Stimulated activated naive CD8-positive, alpha-beta T cell treated with anti-CD3 and anti-CD28 coated beads, Interleukin-15, Interleukin-2, amounts not matched to agents 100 ng/mL and 50 ng/mL, for 24 hours (primary cell): ENCODE data around the gene CFC1.
"Not testable (repeated sequence)": the region's sequence is repeated elsewhere in the genome, so short reads cannot be mapped to it uniquely, and the experiment has no call there.

Experiments
- H3K27ac Mint-ChIP-seq: one replicate; pipeline ENCODE4 v1.8.0; 2021; ENCODE audit warnings: mild to moderate bottlenecking, mixed read lengths
- H3K27me3 Mint-ChIP-seq: one replicate; pipeline ENCODE4 v1.8.0; 2021; ENCODE audit warnings: mixed read lengths
- H3K36me3 Mint-ChIP-seq: one replicate; pipeline ENCODE4 v1.8.0; 2021; ENCODE audit warnings: low read depth, mixed read lengths
- H3K4me1 Mint-ChIP-seq: one replicate; pipeline ENCODE4 v1.8.0; 2021; ENCODE audit warnings: low read depth, mixed read lengths
- H3K4me3 Mint-ChIP-seq: one replicate; pipeline ENCODE4 v1.8.0; 2021; ENCODE audit warnings: mild to moderate bottlenecking, mixed read lengths
- H3K9me3 Mint-ChIP-seq: one replicate; pipeline ENCODE4 v1.8.0; 2021; ENCODE audit warnings: mixed read lengths

Gene CFC1

GRCh38 chr2:130592791-130593414 lies 6.5 kb downstream of the CFC1 start:
- not testable (repeated sequence) for H3K4me1 Mint-ChIP-seq, H3K27me3 Mint-ChIP-seq, H3K27ac Mint-ChIP-seq, H3K4me3 Mint-ChIP-seq, H3K9me3 Mint-ChIP-seq, H3K36me3 Mint-ChIP-seq

DNA sequence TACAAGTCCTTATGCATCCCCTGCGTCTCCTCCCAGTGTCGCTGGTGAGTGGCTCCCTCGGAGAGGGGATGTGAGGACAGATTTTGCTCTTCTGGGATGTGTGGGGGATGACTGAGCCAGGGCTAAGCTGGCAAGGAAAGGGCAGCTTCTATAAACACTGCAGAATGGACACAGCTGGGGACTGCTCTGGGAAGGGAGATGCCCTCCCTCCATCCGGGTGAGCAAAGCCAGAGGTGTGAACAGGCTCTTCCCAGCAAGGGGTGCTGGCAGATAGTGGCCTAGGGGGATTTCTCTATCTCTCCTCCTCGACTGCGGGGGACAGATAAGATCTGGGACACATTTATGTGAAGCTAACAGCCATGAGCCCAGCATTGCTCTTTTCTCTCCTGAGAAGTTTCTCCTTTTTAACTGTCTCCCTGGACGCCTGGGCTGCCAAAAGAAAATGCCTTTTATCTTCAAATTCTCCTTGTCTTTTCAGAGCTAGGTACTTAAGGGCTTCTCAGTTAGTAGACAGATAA lies 8.5 kb downstream of the CFC1 start:
- H3K27ac Mint-ChIP-seq, H3K4me1 Mint-ChIP-seq, H3K27me3 Mint-ChIP-seq, H3K4me3 Mint-ChIP-seq, H3K36me3 Mint-ChIP-seq, H3K9me3 Mint-ChIP-seq: not testable (repeated sequence)

DNA sequence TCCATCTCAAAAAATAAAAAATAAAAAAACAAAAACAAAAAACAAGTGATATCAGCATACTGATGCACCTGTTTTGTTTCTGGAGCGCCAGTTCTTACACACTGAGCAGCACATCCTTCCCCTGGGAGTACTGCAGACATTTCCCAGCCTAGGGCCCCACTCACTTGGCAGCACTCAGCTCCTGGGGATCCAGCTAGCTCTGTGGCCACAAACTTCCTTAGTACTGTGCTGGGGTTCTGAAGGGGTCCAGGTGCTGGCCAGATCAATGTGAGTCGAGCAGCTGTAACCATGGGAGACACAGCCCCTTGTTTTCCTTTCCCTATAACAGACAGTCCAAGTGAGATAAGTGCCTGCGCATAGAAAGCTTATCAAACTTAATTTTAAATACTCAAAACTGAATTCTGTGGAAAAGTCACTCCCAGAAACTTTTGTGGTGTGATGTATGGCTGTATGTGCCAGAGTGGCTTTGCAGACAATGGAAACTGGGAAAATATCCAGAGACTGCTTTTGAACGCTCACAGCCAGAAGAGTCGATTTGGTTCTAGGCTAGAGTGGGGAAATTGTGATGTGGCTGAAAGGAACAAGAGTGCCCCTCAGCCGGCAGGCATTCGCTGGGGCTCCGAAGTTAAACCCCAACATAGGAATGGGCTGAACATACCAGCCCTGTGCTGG lies 9.1 kb downstream of the CFC1 start:
- H3K27ac Mint-ChIP-seq, H3K9me3 Mint-ChIP-seq, H3K36me3 Mint-ChIP-seq, H3K4me1 Mint-ChIP-seq, H3K4me3 Mint-ChIP-seq, H3K27me3 Mint-ChIP-seq: not testable (repeated sequence)

- H3K9me3 Mint-ChIP-seq, H3K4me3 Mint-ChIP-seq, H3K36me3 Mint-ChIP-seq, H3K27me3 Mint-ChIP-seq, H3K27ac Mint-ChIP-seq, H3K4me1 Mint-ChIP-seq: not testable (repeated sequence)
These were observed 10.5 kb downstream of the CFC1 start for GRCh38 chr2:130588688-130589458.

DNA sequence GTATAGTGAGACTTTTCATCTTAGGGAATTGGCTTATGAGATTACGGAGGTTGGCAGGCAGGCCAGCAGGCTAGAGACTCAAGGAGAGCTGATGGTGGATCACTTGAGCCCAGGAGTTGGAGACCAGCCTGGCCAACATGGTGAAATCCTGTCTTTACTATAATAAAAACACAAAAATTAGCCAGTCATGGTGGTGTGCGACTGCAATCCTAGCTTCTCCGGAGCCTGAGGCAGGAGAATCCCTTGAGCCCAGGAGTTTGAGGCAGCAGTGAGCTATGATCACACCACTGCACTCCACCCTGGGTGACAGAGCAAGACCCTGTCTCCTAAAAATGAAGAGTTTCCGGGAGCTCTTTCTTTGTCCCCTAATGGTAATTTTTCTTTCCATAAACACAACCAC lies 14.6 kb downstream of the CFC1 start:
- not testable (repeated sequence) for H3K36me3 Mint-ChIP-seq, H3K4me3 Mint-ChIP-seq, H3K4me1 Mint-ChIP-seq, H3K27ac Mint-ChIP-seq, H3K9me3 Mint-ChIP-seq, H3K27me3 Mint-ChIP-seq

GRCh38 chr2:130583582-130583981 lies 15.8 kb downstream of the CFC1 start:
- H3K27ac Mint-ChIP-seq, H3K9me3 Mint-ChIP-seq, H3K27me3 Mint-ChIP-seq, H3K4me1 Mint-ChIP-seq, H3K36me3 Mint-ChIP-seq, H3K4me3 Mint-ChIP-seq: not testable (repeated sequence)

DNA sequence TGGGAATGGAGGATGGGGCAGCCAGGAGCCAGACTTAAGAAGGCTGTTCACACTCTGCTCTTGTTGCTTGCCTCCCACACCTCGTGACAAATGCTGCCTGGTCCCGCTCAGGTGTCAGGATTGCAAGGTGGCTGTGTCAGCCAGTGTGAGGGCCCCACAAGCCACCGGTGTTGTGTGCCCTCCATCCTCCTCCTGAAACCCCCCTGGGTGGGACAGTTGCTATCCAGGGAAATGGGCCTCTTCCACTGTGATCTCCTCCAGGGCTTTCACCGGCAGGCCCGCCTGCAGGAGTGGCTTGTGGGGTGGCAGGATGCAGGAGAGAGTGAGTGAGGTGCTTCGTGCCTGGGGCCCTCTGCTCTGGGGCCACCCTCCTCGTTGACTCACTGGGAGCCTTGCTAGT lies 16.4 kb downstream of the CFC1 start:
- not testable (repeated sequence) for H3K36me3 Mint-ChIP-seq, H3K27ac Mint-ChIP-seq, H3K4me3 Mint-ChIP-seq, H3K4me1 Mint-ChIP-seq, H3K27me3 Mint-ChIP-seq, H3K9me3 Mint-ChIP-seq

GRCh38 chr2:130581491-130581890 lies 17.9 kb downstream of the CFC1 start:
- not testable (repeated sequence) for H3K9me3 Mint-ChIP-seq, H3K4me3 Mint-ChIP-seq, H3K27ac Mint-ChIP-seq, H3K27me3 Mint-ChIP-seq, H3K4me1 Mint-ChIP-seq, H3K36me3 Mint-ChIP-seq

DNA sequence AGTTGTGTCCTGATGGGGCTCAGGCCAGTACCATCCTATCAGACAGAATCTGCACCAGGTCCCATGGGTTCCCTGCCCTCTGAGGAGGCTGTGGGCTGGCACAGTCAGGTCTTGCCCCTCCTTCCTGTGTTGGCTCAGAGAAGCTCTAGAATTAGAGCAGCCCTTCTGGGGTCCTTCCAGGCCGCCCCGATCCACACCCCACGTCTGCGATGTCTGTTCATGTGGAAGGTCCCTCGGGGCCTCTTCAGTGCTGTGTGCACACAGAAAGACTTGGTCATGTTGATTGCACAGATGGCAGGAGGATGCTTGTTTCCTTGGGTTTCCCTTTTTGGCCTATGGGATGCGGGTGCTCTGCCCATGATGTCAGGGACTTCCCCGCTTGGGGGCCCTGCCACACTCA lies 20.3 kb downstream of the CFC1 start:
- not testable (repeated sequence) for H3K4me1 Mint-ChIP-seq, H3K27ac Mint-ChIP-seq, H3K27me3 Mint-ChIP-seq, H3K4me3 Mint-ChIP-seq, H3K36me3 Mint-ChIP-seq, H3K9me3 Mint-ChIP-seq

- not testable (repeated sequence) for H3K27me3 Mint-ChIP-seq, H3K36me3 Mint-ChIP-seq, H3K9me3 Mint-ChIP-seq, H3K27ac Mint-ChIP-seq, H3K4me1 Mint-ChIP-seq, H3K4me3 Mint-ChIP-seq
These were observed 21.8 kb downstream of the CFC1 start for GRCh38 chr2:130577559-130577958.

DNA sequence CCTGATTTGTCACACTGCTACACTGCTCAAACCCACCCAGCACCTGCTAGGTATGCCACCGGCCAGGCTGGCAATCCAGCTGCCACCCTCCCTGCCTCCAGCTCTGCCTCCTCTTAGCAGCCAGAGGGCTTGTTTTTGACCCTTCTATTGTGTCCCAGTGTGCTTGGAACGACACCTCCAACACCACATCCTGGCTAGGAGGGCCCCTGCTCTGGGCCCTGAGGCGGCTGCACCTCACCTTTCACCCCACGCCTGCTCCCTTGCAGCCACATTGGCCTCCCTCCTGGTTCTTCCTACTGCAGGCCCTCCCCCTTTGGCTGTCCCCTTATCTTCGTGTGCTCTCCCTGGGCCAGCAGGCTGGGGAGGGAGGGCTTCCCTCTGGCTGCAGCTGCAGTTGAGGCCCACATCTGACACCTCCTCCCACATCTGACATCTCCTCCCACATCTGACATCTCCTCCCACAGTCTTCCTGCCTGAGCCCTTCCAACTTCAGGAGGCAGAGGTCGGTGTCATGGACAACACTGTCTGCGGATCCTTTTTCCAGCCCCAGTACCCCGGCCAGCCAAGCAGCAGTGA lies 23.1 kb downstream of the CFC1 start:
- H3K9me3 Mint-ChIP-seq, H3K4me1 Mint-ChIP-seq, H3K4me3 Mint-ChIP-seq, H3K27me3 Mint-ChIP-seq, H3K36me3 Mint-ChIP-seq, H3K27ac Mint-ChIP-seq: not testable (repeated sequence)

DNA sequence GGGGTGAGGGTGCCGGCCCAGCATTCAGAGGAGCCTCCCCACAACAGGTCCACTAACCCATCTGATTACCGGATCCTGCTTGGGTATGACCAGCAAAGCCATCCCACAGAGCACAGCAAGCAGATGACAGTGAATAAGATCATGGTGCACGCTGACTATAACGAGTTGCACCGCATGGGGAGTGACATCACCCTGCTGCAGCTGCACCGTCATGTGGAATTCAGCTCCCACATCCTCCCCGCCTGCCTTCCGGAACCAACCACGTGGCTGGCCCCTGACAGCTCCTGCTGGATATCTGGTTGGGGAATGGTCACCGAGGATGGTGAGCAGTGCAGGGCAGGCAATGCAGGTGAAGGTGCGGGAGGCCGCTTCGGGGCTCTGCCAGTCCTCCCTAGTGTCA lies 25.1 kb downstream of the CFC1 start:
- H3K36me3 Mint-ChIP-seq, H3K9me3 Mint-ChIP-seq, H3K27me3 Mint-ChIP-seq, H3K4me3 Mint-ChIP-seq, H3K4me1 Mint-ChIP-seq, H3K27ac Mint-ChIP-seq: not testable (repeated sequence)

DNA sequence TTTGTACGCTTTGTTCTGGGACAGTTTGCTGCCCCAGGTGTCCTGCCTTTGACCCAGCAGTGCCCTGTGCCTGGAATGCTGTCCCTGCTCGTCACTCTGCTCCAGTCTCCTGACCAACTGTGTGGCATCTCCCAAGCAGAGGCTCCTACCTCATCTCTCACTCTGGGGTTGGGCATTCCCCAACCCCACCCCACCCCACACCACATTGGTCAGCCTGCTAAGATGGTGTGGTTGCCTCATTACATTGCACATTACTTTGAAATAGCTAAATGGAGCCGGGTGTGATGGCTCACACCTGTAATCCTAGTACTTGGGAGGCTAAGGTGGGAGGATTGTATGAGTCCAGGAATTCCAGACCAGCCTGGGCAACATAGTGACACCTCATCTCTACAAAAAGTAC lies 27.4 kb downstream of the CFC1 start:
- not testable (repeated sequence) for H3K9me3 Mint-ChIP-seq, H3K36me3 Mint-ChIP-seq, H3K4me1 Mint-ChIP-seq, H3K4me3 Mint-ChIP-seq, H3K27me3 Mint-ChIP-seq, H3K27ac Mint-ChIP-seq

GRCh38 chr2:130566165-130566564 lies 33.2 kb downstream of the CFC1 start:
- not testable (repeated sequence) for H3K27me3 Mint-ChIP-seq, H3K36me3 Mint-ChIP-seq, H3K4me3 Mint-ChIP-seq, H3K4me1 Mint-ChIP-seq, H3K27ac Mint-ChIP-seq, H3K9me3 Mint-ChIP-seq

- H3K4me1 Mint-ChIP-seq, H3K9me3 Mint-ChIP-seq, H3K36me3 Mint-ChIP-seq, H3K27ac Mint-ChIP-seq, H3K4me3 Mint-ChIP-seq, H3K27me3 Mint-ChIP-seq: not testable (repeated sequence)
These were observed 42.9 kb downstream of the CFC1 start for GRCh38 chr2:130556441-130556840.

DNA sequence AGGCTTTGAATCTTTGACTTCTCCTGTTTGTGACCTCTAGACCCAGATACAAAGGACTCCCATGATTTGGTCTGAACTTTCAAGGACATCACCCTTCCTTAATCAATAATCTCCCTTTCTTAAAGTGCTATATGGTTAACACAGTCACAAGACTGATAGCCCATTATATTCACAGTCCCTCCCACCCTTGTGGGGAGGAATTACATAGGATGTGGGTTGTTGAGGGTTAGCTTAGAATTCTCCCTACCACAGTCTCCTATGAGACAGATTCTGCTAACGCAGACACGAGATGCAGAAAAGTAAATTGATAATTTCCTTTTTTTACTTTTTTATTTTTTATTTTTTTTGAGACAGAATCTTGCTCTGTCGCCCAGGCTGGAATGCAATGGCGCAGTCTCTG lies 45.2 kb downstream of the CFC1 start:
- not testable (repeated sequence) for H3K4me3 Mint-ChIP-seq, H3K36me3 Mint-ChIP-seq, H3K9me3 Mint-ChIP-seq, H3K4me1 Mint-ChIP-seq, H3K27me3 Mint-ChIP-seq, H3K27ac Mint-ChIP-seq
